Measurements from ENCODE around the gene ZNF467.

The ZNF467 gene

GRCh38 chr7:149792220-149792595 lies 18.8 kb upstream of the ZNF467 start:
- H3K9ac ChIP-seq (ENCODE audit: low read length): no peak overlapping the region
- peaks cover 84% of the 10 kb centered on the region for H3K27me3 ChIP-seq (ENCODE audit: control insufficient read depth, insufficient read depth, low read length)
- H3K36me3 ChIP-seq (ENCODE audit: control insufficient read depth, insufficient read depth, low read length): no peaks in the 10 kb centered on the region
- no peak overlapping the region for H3K27ac ChIP-seq (ENCODE audit: low read depth, low read length)
- no peak overlapping the region for H3K4me3 ChIP-seq (ENCODE audit: low read depth, low read length)
- peaks cover 3% of the 10 kb centered on the region; the same call in 1 of the 2 replicates for H3K4me1 ChIP-seq (ENCODE audit: control insufficient read depth, insufficient read depth, low read length)
- H3K9me3 ChIP-seq (ENCODE audit: control insufficient read depth, insufficient read depth, low read depth, low read length): no peaks in the 10 kb centered on the region

- Histone ChIP-seq H3K9me3 (ENCODE audit: control insufficient read depth, insufficient read depth, low read depth, low read length) (no peaks in the 10 kb centered on the region), H3K4me3 (ENCODE audit: low read depth, low read length) (no peak overlapping the region), H3K9ac (ENCODE audit: low read length) (no peak overlapping the region), H3K27ac (ENCODE audit: low read depth, low read length) (no peak overlapping the region), H3K27me3 (ENCODE audit: control insufficient read depth, insufficient read depth, low read length) (peaks cover 90% of the 10 kb centered on the region), H3K36me3 (ENCODE audit: control insufficient read depth, insufficient read depth, low read length) (no peaks in the 10 kb centered on the region), H3K4me1 (ENCODE audit: control insufficient read depth, insufficient read depth, low read length) (peaks cover 4% of the 10 kb centered on the region; the same call in 1 of the 2 replicates)
Measured at GRCh38 chr7:149791411-149792219, 18.2 kb upstream of the ZNF467 start.

GRCh38 chr7:149790754-149791360 lies 17.5 kb upstream of the ZNF467 start:
- Histone ChIP-seq H3K4me1 (ENCODE audit: control insufficient read depth, insufficient read depth, low read length) (peaks cover 4% of the 10 kb centered on the region; the same call in 1 of the 2 replicates), H3K27ac (ENCODE audit: low read depth, low read length) (no peak overlapping the region), H3K36me3 (ENCODE audit: control insufficient read depth, insufficient read depth, low read length) (no peaks in the 10 kb centered on the region), H3K4me3 (ENCODE audit: low read depth, low read length) (peak overlapping the region; percentile 60), H3K9me3 (ENCODE audit: control insufficient read depth, insufficient read depth, low read depth, low read length) (no peaks in the 10 kb centered on the region), H3K27me3 (ENCODE audit: control insufficient read depth, insufficient read depth, low read length) (peaks cover 90% of the 10 kb centered on the region), H3K9ac (ENCODE audit: low read length) (no peak overlapping the region)

- H3K4me3 ChIP-seq (ENCODE audit: low read depth, low read length): peak overlapping the region; percentile 60
- peak overlapping the region; percentile 33 for H3K9ac ChIP-seq (ENCODE audit: low read length)
- no peaks in the 10 kb centered on the region for H3K9me3 ChIP-seq (ENCODE audit: control insufficient read depth, insufficient read depth, low read depth, low read length)
- H3K27me3 ChIP-seq (ENCODE audit: control insufficient read depth, insufficient read depth, low read length): peaks cover 83% of the 10 kb centered on the region
- no peaks in the 10 kb centered on the region for H3K36me3 ChIP-seq (ENCODE audit: control insufficient read depth, insufficient read depth, low read length)
- no peak overlapping the region for H3K27ac ChIP-seq (ENCODE audit: low read depth, low read length)
- peaks cover 4% of the 10 kb centered on the region; the same call in 1 of the 2 replicates for H3K4me1 ChIP-seq (ENCODE audit: control insufficient read depth, insufficient read depth, low read length)
Measured at GRCh38 chr7:149790146-149790548, 16.8 kb upstream of the ZNF467 start.

GRCh38 chr7:149789101-149789500 lies 15.7 kb upstream of the ZNF467 start:
- Histone ChIP-seq H3K4me1 (ENCODE audit: control insufficient read depth, insufficient read depth, low read length) (peaks cover 4% of the 10 kb centered on the region; the same call in 1 of the 2 replicates), H3K9ac (ENCODE audit: low read length) (no peak overlapping the region), H3K27me3 (ENCODE audit: control insufficient read depth, insufficient read depth, low read length) (peaks cover 80% of the 10 kb centered on the region)

GRCh38 chr7:149788300-149788851 lies 15.0 kb upstream of the ZNF467 start:
- H3K36me3 ChIP-seq (ENCODE audit: control insufficient read depth, insufficient read depth, low read length): no peaks in the 10 kb centered on the region
- peaks cover 80% of the 10 kb centered on the region for H3K27me3 ChIP-seq (ENCODE audit: control insufficient read depth, insufficient read depth, low read length)
- H3K9ac ChIP-seq (ENCODE audit: low read length): no peak overlapping the region
- H3K9me3 ChIP-seq (ENCODE audit: control insufficient read depth, insufficient read depth, low read depth, low read length): no peaks in the 10 kb centered on the region
- peaks cover 9% of the 10 kb centered on the region; the same call in 1 of the 2 replicates for H3K4me1 ChIP-seq (ENCODE audit: control insufficient read depth, insufficient read depth, low read length)
- H3K27ac ChIP-seq (ENCODE audit: low read depth, low read length): no peak overlapping the region
- no peak overlapping the region for H3K4me3 ChIP-seq (ENCODE audit: low read depth, low read length)

More at GRCh38 chr7:149789101-149789500, 15.7 kb upstream of the ZNF467 start:
- Histone ChIP-seq H3K27ac (ENCODE audit: low read depth, low read length) (no peak overlapping the region), H3K9me3 (ENCODE audit: control insufficient read depth, insufficient read depth, low read depth, low read length) (no peaks in the 10 kb centered on the region), H3K36me3 (ENCODE audit: control insufficient read depth, insufficient read depth, low read length) (no peaks in the 10 kb centered on the region), H3K4me3 (ENCODE audit: low read depth, low read length) (no peak overlapping the region)

- no peaks in the 10 kb centered on the region for H3K36me3 ChIP-seq (ENCODE audit: control insufficient read depth, insufficient read depth, low read length)
- H3K9me3 ChIP-seq (ENCODE audit: control insufficient read depth, insufficient read depth, low read depth, low read length): no peaks in the 10 kb centered on the region
- H3K27ac ChIP-seq (ENCODE audit: low read depth, low read length): no peak overlapping the region
- H3K9ac ChIP-seq (ENCODE audit: low read length): no peak overlapping the region
- peaks cover 74% of the 10 kb centered on the region for H3K27me3 ChIP-seq (ENCODE audit: control insufficient read depth, insufficient read depth, low read length)
- peaks cover 16% of the 10 kb centered on the region; the same call in 1 of the 2 replicates for H3K4me1 ChIP-seq (ENCODE audit: control insufficient read depth, insufficient read depth, low read length)
- H3K4me3 ChIP-seq (ENCODE audit: low read depth, low read length): 0 out of 2 replicates have a peak overlapping the region, but pooled peaks have one; percentile 12
Measured at GRCh38 chr7:149787428-149788299, 14.3 kb upstream of the ZNF467 start.

- Histone ChIP-seq H3K9ac (ENCODE audit: low read length) (no peak overlapping the region), H3K4me1 (ENCODE audit: control insufficient read depth, insufficient read depth, low read length) (peaks cover 19% of the 10 kb centered on the region), H3K27me3 (ENCODE audit: control insufficient read depth, insufficient read depth, low read length) (peaks cover 59% of the 10 kb centered on the region), H3K4me3 (ENCODE audit: low read depth, low read length) (no peak overlapping the region), H3K36me3 (ENCODE audit: control insufficient read depth, insufficient read depth, low read length) (no peaks in the 10 kb centered on the region), H3K27ac (ENCODE audit: low read depth, low read length) (no peak overlapping the region), H3K9me3 (ENCODE audit: control insufficient read depth, insufficient read depth, low read depth, low read length) (no peaks in the 10 kb centered on the region)
Measured at GRCh38 chr7:149785983-149786382, 12.6 kb upstream of the ZNF467 start.

- Histone ChIP-seq H3K27me3 (ENCODE audit: control insufficient read depth, insufficient read depth, low read length) (peaks cover 53% of the 10 kb centered on the region), H3K36me3 (ENCODE audit: control insufficient read depth, insufficient read depth, low read length) (no peaks in the 10 kb centered on the region), H3K4me3 (ENCODE audit: low read depth, low read length) (no peak overlapping the region), H3K9me3 (ENCODE audit: control insufficient read depth, insufficient read depth, low read depth, low read length) (no peaks in the 10 kb centered on the region), H3K4me1 (ENCODE audit: control insufficient read depth, insufficient read depth, low read length) (peaks cover 19% of the 10 kb centered on the region), H3K27ac (ENCODE audit: low read depth, low read length) (no peak overlapping the region), H3K9ac (ENCODE audit: low read length) (no peak overlapping the region)
Measured at GRCh38 chr7:149785402-149785801, 12.0 kb upstream of the ZNF467 start.

- Histone ChIP-seq H3K9ac (ENCODE audit: low read length) (no peak overlapping the region), H3K9me3 (ENCODE audit: control insufficient read depth, insufficient read depth, low read depth, low read length) (no peaks in the 10 kb centered on the region), H3K36me3 (ENCODE audit: control insufficient read depth, insufficient read depth, low read length) (no peaks in the 10 kb centered on the region), H3K4me3 (ENCODE audit: low read depth, low read length) (no peak overlapping the region), H3K4me1 (ENCODE audit: control insufficient read depth, insufficient read depth, low read length) (peaks cover 19% of the 10 kb centered on the region), H3K27ac (ENCODE audit: low read depth, low read length) (no peak overlapping the region), H3K27me3 (ENCODE audit: control insufficient read depth, insufficient read depth, low read length) (peaks cover 44% of the 10 kb centered on the region)
Measured at GRCh38 chr7:149784251-149784608, 10.8 kb upstream of the ZNF467 start.
